ENCODE data around the gene NOC4L.

DNA sequence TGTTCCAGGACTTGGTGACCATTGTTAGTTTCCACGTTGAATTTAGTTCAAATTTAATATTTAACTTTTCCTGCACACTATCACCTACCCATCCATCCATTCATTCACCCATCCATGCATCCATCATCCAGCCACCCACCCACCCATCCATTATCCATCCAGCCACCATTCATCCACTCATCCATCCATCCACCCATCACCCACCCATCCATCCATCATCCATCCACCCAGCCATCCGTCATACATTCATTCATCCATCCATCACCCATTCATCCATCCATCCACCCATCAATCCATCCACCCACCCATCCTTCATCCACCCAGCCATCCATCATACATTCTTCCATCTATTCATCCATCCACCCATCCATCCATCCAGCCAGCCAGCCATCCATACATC lies 21.8 kb downstream of the NOC4L start:
- TF ChIP-seq, protein P1, sequence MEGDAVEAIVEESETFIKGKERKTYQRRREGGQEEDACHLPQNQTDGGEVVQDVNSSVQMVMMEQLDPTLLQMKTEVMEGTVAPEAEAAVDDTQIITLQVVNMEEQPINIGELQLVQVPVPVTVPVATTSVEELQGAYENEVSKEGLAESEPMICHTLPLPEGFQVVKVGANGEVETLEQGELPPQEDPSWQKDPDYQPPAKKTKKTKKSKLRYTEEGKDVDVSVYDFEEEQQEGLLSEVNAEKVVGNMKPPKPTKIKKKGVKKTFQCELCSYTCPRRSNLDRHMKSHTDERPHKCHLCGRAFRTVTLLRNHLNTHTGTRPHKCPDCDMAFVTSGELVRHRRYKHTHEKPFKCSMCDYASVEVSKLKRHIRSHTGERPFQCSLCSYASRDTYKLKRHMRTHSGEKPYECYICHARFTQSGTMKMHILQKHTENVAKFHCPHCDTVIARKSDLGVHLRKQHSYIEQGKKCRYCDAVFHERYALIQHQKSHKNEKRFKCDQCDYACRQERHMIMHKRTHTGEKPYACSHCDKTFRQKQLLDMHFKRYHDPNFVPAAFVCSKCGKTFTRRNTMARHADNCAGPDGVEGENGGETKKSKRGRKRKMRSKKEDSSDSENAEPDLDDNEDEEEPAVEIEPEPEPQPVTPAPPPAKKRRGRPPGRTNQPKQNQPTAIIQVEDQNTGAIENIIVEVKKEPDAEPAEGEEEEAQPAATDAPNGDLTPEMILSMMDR (IDR thresholded peaks at IDR 0.05) = no peak
- TF ChIP-seq POLR2A (IDR thresholded peaks at IDR 0.05; ENCODE audit: low read depth) (no peak), POLR2AphosphoS5 (IDR thresholded peaks at IDR 0.05) (no peak), EP300 (IDR thresholded peaks at IDR 0.05) (no peak)
